ENCODE measurements around the gene ITGA2. TPM values are rescaled to one million over a fixed set of nuclear protein-coding genes. Genes with fewer than 3 reads are reported as not detected.

Gene ITGA2
- polyA plus RNA-seq, 3 donors = 25.8 to 32.8 (median 27.8) TPM

- no peak for DNase-seq (ENCODE audit: low read depth in 3 of 3, low spot score in 2 of 3)
Observed at GRCh38 chr5:53052499-53052898, 63.3 kb downstream of the ITGA2 start.

- DNase-seq (ENCODE audit: low read depth in 3 of 3, low spot score in 2 of 3) = no peak
Observed at GRCh38 chr5:53053364-53053763, 64.2 kb downstream of the ITGA2 start.

GRCh38 chr5:53055365-53055764 lies 66.2 kb downstream of the ITGA2 start:
- no peak for DNase-seq (ENCODE audit: low read depth in 3 of 3, low spot score in 2 of 3)

GRCh38 chr5:53059281-53059680 lies 70.1 kb downstream of the ITGA2 start:
- no peak for DNase-seq (ENCODE audit: low read depth in 3 of 3, low spot score in 2 of 3)

- no peak for DNase-seq (ENCODE audit: low read depth in 3 of 3, low spot score in 2 of 3)
Observed at GRCh38 chr5:53063176-53063575, 74.0 kb downstream of the ITGA2 start.

GRCh38 chr5:53063791-53064190 lies 74.6 kb downstream of the ITGA2 start:
- no peak for DNase-seq (ENCODE audit: low read depth in 3 of 3, low spot score in 2 of 3)

GRCh38 chr5:53066088-53066487 lies 76.9 kb downstream of the ITGA2 start:
- no peak for DNase-seq (ENCODE audit: low read depth in 3 of 3, low spot score in 2 of 3)

- no peak for DNase-seq (ENCODE audit: low read depth in 3 of 3, low spot score in 2 of 3)
Observed at GRCh38 chr5:53067641-53068040, 78.5 kb downstream of the ITGA2 start.

- no peak for DNase-seq (ENCODE audit: low read depth in 3 of 3, low spot score in 2 of 3)
Observed at GRCh38 chr5:53068291-53068836, 79.2 kb downstream of the ITGA2 start.

- no peak for DNase-seq (ENCODE audit: low read depth in 3 of 3, low spot score in 2 of 3)
Observed at GRCh38 chr5:53069626-53070025, 80.5 kb downstream of the ITGA2 start.

- DNase-seq (ENCODE audit: low read depth in 3 of 3, low spot score in 2 of 3) = no peak
Observed at GRCh38 chr5:53071298-53071697, 82.1 kb downstream of the ITGA2 start.

GRCh38 chr5:53071738-53072137 lies 82.6 kb downstream of the ITGA2 start:
- DNase-seq (ENCODE audit: low read depth in 3 of 3, low spot score in 2 of 3) = no peak

- no peak for DNase-seq (ENCODE audit: low read depth in 3 of 3, low spot score in 2 of 3)
Observed at GRCh38 chr5:53073348-53073747, 84.2 kb downstream of the ITGA2 start.

- no peak for DNase-seq (ENCODE audit: low read depth in 3 of 3, low spot score in 2 of 3)
Observed at GRCh38 chr5:53076014-53076583, 86.9 kb downstream of the ITGA2 start.

- DNase-seq (ENCODE audit: low read depth in 3 of 3, low spot score in 2 of 3) = no peak
Observed at GRCh38 chr5:53080271-53080670, 91.1 kb downstream of the ITGA2 start.

- DNase-seq (ENCODE audit: low read depth in 3 of 3, low spot score in 2 of 3) = no peak
Observed at GRCh38 chr5:53083927-53084326, 94.8 kb downstream of the ITGA2 start.

- DNase-seq (ENCODE audit: low read depth in 3 of 3, low spot score in 2 of 3) = no peak
Observed at GRCh38 chr5:53084546-53085255, 95.5 kb downstream of the ITGA2 start.

GRCh38 chr5:53087171-53087570 lies 98.0 kb downstream of the ITGA2 start:
- no peak for DNase-seq (ENCODE audit: low read depth in 3 of 3, low spot score in 2 of 3)

- no peak for DNase-seq (ENCODE audit: low read depth in 3 of 3, low spot score in 2 of 3)
Observed at GRCh38 chr5:53087621-53088121, 98.5 kb downstream of the ITGA2 start.

- DNase-seq (ENCODE audit: low read depth in 3 of 3, low spot score in 2 of 3) = no peak
Observed at GRCh38 chr5:53089481-53089991, 100.4 kb downstream of the ITGA2 start.

- no peak for DNase-seq (ENCODE audit: low read depth in 3 of 3, low spot score in 2 of 3)
Observed at GRCh38 chr5:53090229-53090628, 101.1 kb downstream of the ITGA2 start.

- no peak for DNase-seq (ENCODE audit: low read depth in 3 of 3, low spot score in 2 of 3)
Observed at GRCh38 chr5:53091289-53091688, 102.1 kb downstream of the ITGA2 start.

Data from right renal cortex interstitium (tissue), 3 donors.